SK-N-SH treated with all-trans-retinoic acid at 6 μM for 48 hours (cell line): ENCODE results near the gene SMIM14.

Experiments used
- ATAC-seq: fragments of 200-7000 bp; cut with Tn5 transposase; 3 replicates; pipeline ENCODE4 v1.9.1; 2020; ENCODE audit warnings: mild to moderate bottlenecking, moderate library complexity
- ARNTL ChIP-seq: fragments of 450-650 bp; formaldehyde crosslinking; IDR thresholded peaks from 2 replicates; pipeline ENCODE4 v1.5.0; 2020; ENCODE audit warnings: low read depth, mild to moderate bottlenecking, moderate library complexity, borderline replicate concordance
- CSDC2 ChIP-seq: fragments of 250-450 bp; sonication (Bioruptor Pico); IDR thresholded peaks from 2 replicates; pipeline ENCODE4 v1.5.0; 2020; ENCODE audit warnings: mild to moderate bottlenecking, moderate library complexity
- CSRNP3 ChIP-seq: fragments of 250-450 bp; sonication (Bioruptor Pico); IDR thresholded peaks from 2 replicates; pipeline ENCODE4 v1.5.1; 2021; ENCODE audit warnings: mild to moderate bottlenecking, moderate library complexity
- ESRRG ChIP-seq: fragments of 250-450 bp; sonication (Bioruptor Pico); IDR thresholded peaks from 2 replicates; pipeline ENCODE4 v1.6.1; 2021; ENCODE audit warnings: mild to moderate bottlenecking
- ISL1 ChIP-seq: fragments of 250-450 bp; sonication (Bioruptor Pico); IDR thresholded peaks from 2 replicates; pipeline ENCODE4 v2.1.2; 2022; ENCODE audit warnings: mild to moderate bottlenecking, moderate library complexity
- OSR1 ChIP-seq: fragments of 250-450 bp; sonication (Bioruptor Pico); IDR thresholded peaks from 2 replicates; pipeline ENCODE4 v1.8.0; 2022; ENCODE audit warnings: moderate library complexity, mild to moderate bottlenecking, inconsistent platforms
- PPARA ChIP-seq: fragments of 250-450 bp; sonication (Bioruptor Pico); IDR thresholded peaks from 2 replicates; pipeline ENCODE4 v1.5.0; 2020; ENCODE audit warnings: mild to moderate bottlenecking, borderline replicate concordance
- TCF4 ChIP-seq: fragments of 250-450 bp; sonication (Bioruptor Pico); IDR thresholded peaks from 2 replicates; pipeline ENCODE4 v1.8.0; 2021; ENCODE audit warnings: mild to moderate bottlenecking, moderate library complexity, borderline replicate concordance
- TOX ChIP-seq: fragments of 250-450 bp; sonication (Bioruptor Pico); IDR thresholded peaks from 2 replicates; pipeline ENCODE4 v1.8.0; 2021; ENCODE audit warnings: mild to moderate bottlenecking, moderate library complexity, borderline replicate concordance
- ZC3H10 ChIP-seq: fragments of 250-450 bp; sonication (Bioruptor Pico); IDR thresholded peaks from 2 replicates; pipeline ENCODE4 v1.5.1; 2021; ENCODE audit warnings: mild to moderate bottlenecking, moderate library complexity
- ZFP30 ChIP-seq: fragments of 450-650 bp; formaldehyde crosslinking; IDR thresholded peaks from 2 replicates; pipeline ENCODE4 v1.5.0; 2022; ENCODE audit warnings: mild to moderate bottlenecking, moderate library complexity
- ZNF565 ChIP-seq: fragments of 450-650 bp; formaldehyde crosslinking; conservative IDR thresholded peaks from 2 replicates; pipeline ENCODE4 v1.5.0; 2020; ENCODE audit warnings: low read depth, mild to moderate bottlenecking, moderate library complexity
- ZNF70 ChIP-seq: fragments of 450-650 bp; formaldehyde crosslinking; IDR thresholded peaks from 2 replicates; pipeline ENCODE4 v1.5.0; 2020; ENCODE audit warnings: mild to moderate bottlenecking, moderate library complexity
- ZNF8 ChIP-seq: fragments of 450-650 bp; formaldehyde crosslinking; IDR thresholded peaks from 2 replicates; pipeline ENCODE4 v1.5.0; 2020; ENCODE audit warnings: mild to moderate bottlenecking, moderate library complexity
- TF ChIP-seq, protein P1 (sequence below): fragments of 250-450 bp; sonication (Bioruptor Pico); IDR thresholded peaks from 2 replicates; pipeline ENCODE4 v1.5.0; 2020; ENCODE audit warnings: mild to moderate bottlenecking, moderate library complexity
- TF ChIP-seq, protein P2 (sequence below): fragments of 250-450 bp; sonication (Bioruptor Pico); IDR thresholded peaks from 2 replicates; pipeline ENCODE4 v1.5.1; 2020; ENCODE audit warnings: low read depth, mild to moderate bottlenecking, moderate library complexity
- TF ChIP-seq, protein P3 (sequence below): fragments of 250-450 bp; sonication (Bioruptor Pico); IDR thresholded peaks from 2 replicates; pipeline ENCODE4 v1.8.0; 2021; ENCODE audit warnings: low read depth, mild to moderate bottlenecking, moderate library complexity, borderline replicate concordance

Gene SMIM14

GRCh38 chr4:39563346-39563847 lies 75.3 kb downstream of the SMIM14 start:
- ATAC-seq, result no peak
- no peak for TF ChIP-seq CSDC2 (CRISPR knock-in tag)
- TF ChIP-seq ZNF565 (CRISPR knock-in tag), result no peak
- TF ChIP-seq ESRRG, result no peak
- TF ChIP-seq ZNF70 (CRISPR knock-in tag), result no peak
- no peak for TF ChIP-seq ZNF8
- TF ChIP-seq ZFP30 (CRISPR knock-in tag), result no peak
- no peak for TF ChIP-seq OSR1 (CRISPR knock-in tag)

- no peak for ATAC-seq
- TF ChIP-seq ESRRG (no peak), ARNTL (CRISPR knock-in tag) (no peak), TCF4 (no peak), PPARA (CRISPR knock-in tag) (no peak), ZNF565 (CRISPR knock-in tag) (no peak), ISL1 (CRISPR knock-in tag) (no peak)
- TF ChIP-seq, protein P1, sequence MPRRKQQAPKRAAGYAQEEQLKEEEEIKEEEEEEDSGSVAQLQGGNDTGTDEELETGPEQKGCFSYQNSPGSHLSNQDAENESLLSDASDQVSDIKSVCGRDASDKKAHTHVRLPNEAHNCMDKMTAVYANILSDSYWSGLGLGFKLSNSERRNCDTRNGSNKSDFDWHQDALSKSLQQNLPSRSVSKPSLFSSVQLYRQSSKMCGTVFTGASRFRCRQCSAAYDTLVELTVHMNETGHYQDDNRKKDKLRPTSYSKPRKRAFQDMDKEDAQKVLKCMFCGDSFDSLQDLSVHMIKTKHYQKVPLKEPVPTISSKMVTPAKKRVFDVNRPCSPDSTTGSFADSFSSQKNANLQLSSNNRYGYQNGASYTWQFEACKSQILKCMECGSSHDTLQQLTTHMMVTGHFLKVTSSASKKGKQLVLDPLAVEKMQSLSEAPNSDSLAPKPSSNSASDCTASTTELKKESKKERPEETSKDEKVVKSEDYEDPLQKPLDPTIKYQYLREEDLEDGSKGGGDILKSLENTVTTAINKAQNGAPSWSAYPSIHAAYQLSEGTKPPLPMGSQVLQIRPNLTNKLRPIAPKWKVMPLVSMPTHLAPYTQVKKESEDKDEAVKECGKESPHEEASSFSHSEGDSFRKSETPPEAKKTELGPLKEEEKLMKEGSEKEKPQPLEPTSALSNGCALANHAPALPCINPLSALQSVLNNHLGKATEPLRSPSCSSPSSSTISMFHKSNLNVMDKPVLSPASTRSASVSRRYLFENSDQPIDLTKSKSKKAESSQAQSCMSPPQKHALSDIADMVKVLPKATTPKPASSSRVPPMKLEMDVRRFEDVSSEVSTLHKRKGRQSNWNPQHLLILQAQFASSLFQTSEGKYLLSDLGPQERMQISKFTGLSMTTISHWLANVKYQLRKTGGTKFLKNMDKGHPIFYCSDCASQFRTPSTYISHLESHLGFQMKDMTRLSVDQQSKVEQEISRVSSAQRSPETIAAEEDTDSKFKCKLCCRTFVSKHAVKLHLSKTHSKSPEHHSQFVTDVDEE (CRISPR knock-in tag), result no peak
These were observed 75.9 kb downstream of the SMIM14 start for GRCh38 chr4:39562792-39563191.

DNA sequence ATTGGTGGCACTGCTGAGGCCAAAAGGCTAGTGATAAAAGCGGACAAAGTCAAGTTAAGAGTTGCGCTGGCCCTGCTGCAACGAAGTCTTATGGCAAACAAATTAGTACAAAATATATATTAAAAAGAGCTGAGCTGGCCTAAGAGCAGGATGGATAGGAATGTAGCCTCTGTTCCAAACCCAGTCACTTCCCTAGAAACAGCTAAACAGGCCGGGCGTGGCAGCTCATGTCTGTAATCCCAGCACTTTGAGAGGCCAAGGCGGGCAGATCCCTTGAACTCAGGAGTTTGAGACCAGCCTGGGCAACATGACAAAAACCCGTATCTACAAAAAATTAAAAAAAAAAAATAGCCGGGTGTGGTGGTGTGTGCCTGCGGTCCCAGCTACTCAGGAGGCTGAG lies 79.0 kb downstream of the SMIM14 start:
- ATAC-seq, result no peak
- TF ChIP-seq, protein P1 (CRISPR knock-in tag), result no peak
- no peak for TF ChIP-seq CSDC2 (CRISPR knock-in tag)
- no peak for TF ChIP-seq ZC3H10
- no peak for TF ChIP-seq ESRRG
- TF ChIP-seq OSR1 (CRISPR knock-in tag), result no peak
- no peak for TF ChIP-seq ISL1 (CRISPR knock-in tag)

DNA sequence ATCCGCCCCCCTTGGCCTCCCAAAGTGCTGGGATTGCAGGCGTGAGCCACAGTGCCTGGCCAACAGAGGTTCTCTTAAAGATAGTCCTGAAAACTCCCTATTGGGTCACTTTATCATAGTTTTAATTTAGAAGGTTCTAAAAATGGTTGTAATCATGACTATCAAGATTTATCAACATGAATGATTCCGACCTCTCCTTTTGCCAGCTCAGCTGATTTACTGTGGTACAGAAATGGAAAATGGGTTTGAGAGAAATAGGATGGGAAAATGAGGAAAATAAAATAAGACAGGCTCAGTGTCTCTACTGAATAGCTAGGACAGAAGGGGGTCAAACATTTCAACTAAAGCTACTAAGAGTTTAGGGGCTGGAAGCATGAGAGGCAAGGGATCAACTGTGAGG lies 83.2 kb downstream of the SMIM14 start:
- no peak for ATAC-seq
- TF ChIP-seq, protein P1 (CRISPR knock-in tag), result no peak
- no peak for TF ChIP-seq TOX (CRISPR knock-in tag)
- TF ChIP-seq, protein P2, sequence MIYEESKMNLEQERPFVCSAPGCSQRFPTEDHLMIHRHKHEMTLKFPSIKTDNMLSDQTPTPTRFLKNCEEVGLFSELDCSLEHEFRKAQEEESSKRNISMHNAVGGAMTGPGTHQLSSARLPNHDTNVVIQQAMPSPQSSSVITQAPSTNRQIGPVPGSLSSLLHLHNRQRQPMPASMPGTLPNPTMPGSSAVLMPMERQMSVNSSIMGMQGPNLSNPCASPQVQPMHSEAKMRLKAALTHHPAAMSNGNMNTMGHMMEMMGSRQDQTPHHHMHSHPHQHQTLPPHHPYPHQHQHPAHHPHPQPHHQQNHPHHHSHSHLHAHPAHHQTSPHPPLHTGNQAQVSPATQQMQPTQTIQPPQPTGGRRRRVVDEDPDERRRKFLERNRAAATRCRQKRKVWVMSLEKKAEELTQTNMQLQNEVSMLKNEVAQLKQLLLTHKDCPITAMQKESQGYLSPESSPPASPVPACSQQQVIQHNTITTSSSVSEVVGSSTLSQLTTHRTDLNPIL (CRISPR knock-in tag), result no peak
- TF ChIP-seq, protein P3, sequence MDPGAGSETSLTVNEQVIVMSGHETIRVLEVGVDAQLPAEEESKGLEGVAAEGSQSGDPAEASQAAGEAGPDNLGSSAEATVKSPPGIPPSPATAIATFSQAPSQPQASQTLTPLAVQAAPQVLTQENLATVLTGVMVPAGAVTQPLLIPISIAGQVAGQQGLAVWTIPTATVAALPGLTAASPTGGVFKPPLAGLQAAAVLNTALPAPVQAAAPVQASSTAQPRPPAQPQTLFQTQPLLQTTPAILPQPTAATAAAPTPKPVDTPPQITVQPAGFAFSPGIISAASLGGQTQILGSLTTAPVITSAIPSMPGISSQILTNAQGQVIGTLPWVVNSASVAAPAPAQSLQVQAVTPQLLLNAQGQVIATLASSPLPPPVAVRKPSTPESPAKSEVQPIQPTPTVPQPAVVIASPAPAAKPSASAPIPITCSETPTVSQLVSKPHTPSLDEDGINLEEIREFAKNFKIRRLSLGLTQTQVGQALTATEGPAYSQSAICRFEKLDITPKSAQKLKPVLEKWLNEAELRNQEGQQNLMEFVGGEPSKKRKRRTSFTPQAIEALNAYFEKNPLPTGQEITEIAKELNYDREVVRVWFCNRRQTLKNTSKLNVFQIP, result no peak
- no peak for TF ChIP-seq CSRNP3
- no peak for TF ChIP-seq OSR1 (CRISPR knock-in tag)
- no peak for TF ChIP-seq ESRRG
- TF ChIP-seq ZNF565 (CRISPR knock-in tag), result no peak
- TF ChIP-seq TCF4, result no peak
- no peak for TF ChIP-seq ZNF70 (CRISPR knock-in tag)
